HG03342 (cell line): ENCODE measurements around the gene PBX3.

ENCODE experiments used
- ATAC-seq: cut with Tn5 transposase; IDR thresholded peaks from one replicate; pipeline ENCODE4 v1.9.1; 2021; ENCODE audit warnings: mild to moderate bottlenecking, moderate library complexity; ENCODE audit not compliant: unreplicated experiment

Gene PBX3

GRCh38 chr9:125932746-125933455 lies 185.7 kb downstream of the PBX3 start:
- ATAC-seq: no peak

GRCh38 chr9:125942125-125942524 lies 195.0 kb downstream of the PBX3 start:
- ATAC-seq: no peak

DNA sequence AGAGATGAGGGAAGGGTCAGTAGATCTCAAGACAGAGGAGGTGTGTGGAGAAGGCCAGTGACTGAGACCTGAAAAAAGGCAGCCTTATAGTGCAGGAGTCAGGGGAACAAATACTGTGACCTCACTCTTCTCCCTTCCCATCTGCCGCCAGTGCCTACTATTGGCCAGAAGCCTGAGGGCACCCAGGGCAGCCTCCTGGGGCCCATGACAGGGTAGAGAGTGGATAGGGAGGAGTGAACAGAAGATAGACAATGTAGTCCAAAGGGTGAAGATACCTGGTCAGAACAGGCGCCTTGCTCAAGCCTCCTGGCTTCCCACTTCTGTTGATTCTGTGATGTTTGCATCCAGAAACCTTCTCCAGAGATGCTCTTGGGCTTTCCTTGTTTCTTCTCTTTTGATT lies 196.7 kb downstream of the PBX3 start:
- ATAC-seq: no peak

DNA sequence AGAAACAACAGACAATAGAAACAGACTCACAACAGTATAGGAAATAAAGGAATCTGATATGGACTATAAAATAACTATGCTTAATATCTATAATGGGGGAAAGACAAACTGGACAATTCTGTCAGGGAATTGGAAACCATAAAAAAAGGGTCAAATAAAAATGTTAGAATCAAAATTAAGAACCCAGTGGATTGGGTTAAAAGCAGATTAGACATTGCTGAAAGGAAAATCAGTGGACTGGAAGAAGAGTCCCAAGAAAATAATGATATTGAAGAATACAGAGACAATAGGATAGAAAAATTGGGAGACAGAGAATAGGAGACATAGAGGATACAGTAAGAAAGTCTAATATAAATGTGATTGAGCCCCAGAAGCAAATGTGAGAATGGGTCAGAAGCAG lies 199.2 kb downstream of the PBX3 start:
- ATAC-seq: no peak

DNA sequence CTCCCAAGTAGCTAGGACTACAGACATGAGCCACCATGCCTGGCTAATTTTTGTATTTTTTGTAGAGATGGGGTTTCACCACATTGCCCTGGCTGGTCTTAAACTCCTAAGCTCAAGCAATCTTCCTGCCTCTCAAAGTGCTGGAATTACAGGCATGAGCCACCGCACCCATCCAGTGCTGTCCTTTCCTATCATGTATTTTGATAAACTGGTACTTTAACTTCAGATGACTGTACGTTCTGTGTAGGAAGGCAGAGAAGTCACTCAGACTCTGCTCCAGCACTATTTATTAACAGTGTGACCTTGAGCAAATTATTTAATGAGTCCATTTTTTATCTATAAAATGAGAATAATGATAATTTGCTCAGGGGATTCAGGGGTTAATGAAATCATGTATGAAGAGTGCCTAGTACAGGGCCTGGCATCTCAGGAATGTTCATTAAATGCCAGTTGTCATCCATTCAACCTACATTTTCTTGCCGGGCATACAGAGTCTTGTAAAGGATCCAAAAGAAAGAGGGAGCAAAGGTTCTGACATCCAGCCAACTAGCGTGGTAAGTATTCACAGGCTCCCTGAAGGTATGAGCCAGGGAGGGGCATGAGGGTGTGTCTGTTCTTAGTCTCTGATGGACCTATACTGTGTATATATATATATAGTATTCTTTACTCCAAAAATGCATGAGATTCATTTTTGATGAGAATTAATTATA lies 201.9 kb downstream of the PBX3 start:
- ATAC-seq: no peak

DNA sequence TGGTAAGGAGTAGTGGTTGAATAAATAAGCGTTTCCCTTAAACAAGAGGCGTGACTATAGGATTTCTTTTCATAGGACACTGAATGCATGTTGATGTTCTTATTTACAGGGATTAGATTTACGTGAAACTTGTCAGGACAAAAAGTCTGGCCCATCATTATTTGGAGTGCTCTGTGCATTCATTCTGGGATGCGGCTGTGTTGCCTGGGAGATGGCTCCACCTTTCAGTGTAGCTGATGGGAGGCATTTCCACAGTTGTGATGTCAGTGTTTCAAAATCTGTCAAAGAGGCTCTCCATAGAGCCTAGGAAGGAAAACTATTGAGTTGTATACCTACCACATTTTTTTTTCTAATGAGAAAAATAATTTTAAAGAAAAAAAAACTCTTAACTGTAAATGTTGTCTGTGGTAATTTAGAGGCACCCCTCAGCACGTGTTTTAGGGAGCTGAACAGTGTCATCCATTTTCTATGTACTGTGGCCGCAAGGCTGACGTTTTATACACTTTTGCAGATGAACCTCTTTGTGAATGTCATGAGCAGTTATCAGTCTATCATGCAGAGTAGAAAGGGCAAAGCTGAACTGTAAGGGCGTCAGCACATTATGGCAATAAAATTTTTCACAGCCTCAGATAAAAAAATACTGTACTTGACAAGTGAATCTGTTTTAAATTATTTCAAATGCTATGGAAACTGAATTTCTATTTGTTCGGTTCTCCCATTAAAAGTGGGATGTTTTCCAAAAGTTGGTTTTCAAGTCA lies 202.7 kb downstream of the PBX3 start:
- ATAC-seq: no peak

- no peak for ATAC-seq
Observed at GRCh38 chr9:125950880-125951471, 203.8 kb downstream of the PBX3 start.

GRCh38 chr9:125953314-125954019 lies 206.3 kb downstream of the PBX3 start:
- no peak for ATAC-seq

DNA sequence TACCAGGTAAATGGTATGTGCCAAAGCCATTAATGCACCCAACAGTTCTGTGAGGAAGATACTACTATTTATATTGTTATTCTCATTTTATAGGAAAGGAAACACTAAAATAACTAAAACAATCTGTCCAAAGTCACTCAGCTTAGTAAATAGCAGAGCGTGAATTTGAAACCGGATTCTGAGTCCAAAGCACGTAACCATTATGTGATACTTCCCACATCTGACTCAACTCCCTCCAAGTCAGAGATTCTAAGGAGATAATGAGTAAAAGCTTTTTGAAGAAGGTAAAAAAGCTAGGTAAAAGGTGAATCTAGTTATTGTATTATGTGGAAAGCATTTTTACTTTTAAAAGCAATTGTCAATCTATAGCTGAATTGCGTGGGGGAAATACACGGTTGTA lies 208.9 kb downstream of the PBX3 start:
- no peak for ATAC-seq

DNA sequence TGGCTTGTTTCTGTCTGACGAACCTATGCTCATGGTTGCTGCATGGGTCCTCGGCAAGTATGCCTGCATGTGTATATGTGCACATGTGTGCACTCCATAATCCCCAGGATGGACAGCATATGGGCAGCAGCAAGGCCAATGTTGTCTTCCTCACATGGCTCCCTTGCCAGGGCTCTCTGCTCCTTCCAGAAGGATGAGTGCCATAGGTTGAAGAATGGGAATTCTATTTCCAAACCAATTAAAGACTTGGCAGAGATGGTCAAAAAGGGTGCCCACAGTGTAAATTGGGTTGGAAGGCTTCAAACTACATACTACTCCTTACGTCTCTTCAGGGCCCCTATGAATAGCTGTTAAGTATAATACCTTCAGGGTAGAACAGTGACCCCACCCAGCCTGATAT lies 212.1 kb downstream of the PBX3 start:
- ATAC-seq: no peak

GRCh38 chr9:125959951-125960619 lies 212.9 kb downstream of the PBX3 start:
- ATAC-seq: no peak

DNA sequence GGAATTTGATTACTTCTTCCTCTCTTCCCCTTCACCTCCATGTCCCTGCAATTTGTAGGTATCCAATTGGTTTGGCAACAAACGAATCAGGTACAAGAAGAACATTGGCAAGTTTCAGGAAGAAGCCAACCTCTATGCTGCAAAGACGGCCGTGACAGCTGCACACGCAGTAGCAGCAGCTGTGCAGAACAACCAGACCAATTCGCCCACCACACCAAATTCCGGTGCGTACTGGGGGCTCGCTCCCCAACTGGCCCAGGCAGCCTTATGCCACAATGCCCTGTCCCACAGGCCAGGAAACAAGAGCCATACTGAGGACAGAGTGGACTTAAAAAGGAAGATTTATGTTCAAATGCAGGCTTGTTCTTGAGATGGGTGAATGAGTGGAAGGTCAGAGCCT lies 213.5 kb downstream of the PBX3 start:
- no peak for ATAC-seq

DNA sequence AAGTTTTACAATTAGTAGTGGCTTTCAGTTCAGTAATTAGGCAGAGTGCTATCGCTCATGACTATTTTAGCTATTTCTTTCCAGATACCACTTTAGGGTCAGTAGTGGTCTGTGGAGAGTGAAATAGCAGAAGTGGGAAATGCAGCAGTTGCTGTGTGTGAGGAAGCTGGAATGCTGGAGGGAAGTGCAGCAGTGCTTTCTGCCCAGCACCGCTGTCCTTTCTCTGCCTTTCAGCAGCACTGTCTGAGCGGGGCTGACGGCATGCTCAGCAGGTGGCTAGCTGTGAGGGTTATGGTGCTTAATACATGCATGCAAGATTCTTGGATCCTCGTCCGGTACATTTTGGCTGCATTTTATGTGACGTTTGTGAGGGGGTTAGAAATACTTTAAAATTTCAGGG lies 213.9 kb downstream of the PBX3 start:
- no peak for ATAC-seq

- ATAC-seq: no peak
Observed at GRCh38 chr9:125963932-125964331, 216.8 kb downstream of the PBX3 start.

GRCh38 chr9:125964702-125965225 lies 217.6 kb downstream of the PBX3 start:
- ATAC-seq: no peak

DNA sequence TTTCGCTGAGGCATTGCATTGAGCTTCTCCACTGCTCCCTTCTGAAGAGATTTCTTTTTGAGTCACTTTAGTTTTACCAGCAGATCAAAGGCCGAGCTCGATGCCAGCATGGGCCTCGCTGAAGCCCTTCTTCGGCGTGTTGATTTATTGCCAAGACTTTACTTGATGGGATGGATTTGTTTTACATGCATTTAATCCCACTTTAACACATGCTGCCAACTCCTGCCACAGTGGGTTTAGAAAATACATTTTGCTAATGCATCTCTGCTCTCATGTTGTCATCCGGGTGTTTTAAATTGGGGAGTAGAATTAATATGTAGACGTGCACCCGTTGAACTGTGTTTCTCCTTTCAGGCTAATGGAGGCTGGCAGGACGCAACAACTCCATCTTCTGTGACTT lies 218.3 kb downstream of the PBX3 start:
- ATAC-seq: no peak

- no peak for ATAC-seq
Observed at GRCh38 chr9:125966466-125966865, 219.3 kb downstream of the PBX3 start.

DNA sequence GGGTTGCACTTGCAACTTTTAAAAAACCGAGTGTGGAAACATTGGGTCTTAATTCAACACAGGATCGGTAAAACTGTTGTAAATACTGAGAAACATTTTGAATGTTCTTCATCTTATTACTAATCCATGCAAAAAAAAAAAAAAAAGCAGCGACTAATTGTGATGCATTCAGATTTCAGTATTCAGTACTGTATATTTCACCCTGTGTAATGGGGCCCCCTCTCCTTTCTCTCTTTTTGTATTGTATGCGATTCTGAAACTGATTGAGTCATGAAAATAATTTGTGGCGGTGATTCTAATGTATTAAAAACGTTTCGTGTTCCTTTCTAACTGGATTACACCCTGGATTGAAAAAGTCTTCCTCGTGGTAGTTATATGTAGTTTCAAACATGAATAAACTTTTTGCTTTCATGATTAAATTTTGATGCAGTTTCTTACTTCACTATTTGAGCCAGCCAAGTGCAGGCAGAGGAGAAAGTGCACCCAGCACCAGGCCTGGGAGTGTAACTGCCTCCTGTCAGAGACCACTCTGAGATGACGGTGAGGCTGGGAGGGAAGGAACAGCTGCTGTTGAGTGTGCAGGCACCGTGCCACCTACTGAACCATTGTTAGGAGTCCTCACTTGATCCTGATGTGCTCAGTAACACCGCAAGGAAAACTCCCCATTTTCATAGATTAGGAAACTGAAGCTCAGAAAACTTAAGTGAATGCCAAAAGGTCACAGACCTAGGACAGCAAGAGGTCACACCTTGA lies 220.0 kb downstream of the PBX3 start:
- ATAC-seq: no peak

DNA sequence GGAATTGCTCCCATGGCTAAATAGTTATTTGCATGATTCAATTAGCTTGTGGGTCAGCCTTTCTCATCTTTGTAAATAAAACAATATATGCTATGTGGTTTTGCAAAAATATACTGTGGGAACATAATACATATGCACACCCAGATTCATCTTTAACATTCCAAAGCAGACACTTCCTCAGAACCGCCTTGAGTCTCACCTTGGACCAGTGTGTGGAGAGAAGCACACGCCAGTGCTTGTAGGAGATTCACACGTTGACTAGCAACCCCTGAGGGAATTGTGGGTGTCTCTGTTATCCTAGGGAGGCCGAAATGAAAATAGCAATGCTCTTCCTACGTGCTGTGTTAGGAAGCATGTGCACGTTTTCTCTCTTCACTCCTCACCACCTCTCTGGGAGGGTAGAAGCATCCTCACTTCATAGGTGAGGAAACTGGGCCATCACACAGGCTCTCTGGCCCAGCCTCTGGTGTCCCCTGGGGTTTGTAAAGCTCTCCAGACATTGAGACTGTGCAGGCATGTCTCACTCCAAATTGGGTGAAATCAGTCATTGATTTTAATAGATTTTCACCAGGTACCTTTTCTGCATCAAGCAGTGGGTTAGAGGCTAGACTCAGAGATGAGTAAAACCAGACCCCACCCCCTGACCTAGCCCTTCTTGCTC lies 221.7 kb downstream of the PBX3 start:
- no peak for ATAC-seq
